ENCODE measurements around the gene FHOD1.

Gene FHOD1

DNA sequence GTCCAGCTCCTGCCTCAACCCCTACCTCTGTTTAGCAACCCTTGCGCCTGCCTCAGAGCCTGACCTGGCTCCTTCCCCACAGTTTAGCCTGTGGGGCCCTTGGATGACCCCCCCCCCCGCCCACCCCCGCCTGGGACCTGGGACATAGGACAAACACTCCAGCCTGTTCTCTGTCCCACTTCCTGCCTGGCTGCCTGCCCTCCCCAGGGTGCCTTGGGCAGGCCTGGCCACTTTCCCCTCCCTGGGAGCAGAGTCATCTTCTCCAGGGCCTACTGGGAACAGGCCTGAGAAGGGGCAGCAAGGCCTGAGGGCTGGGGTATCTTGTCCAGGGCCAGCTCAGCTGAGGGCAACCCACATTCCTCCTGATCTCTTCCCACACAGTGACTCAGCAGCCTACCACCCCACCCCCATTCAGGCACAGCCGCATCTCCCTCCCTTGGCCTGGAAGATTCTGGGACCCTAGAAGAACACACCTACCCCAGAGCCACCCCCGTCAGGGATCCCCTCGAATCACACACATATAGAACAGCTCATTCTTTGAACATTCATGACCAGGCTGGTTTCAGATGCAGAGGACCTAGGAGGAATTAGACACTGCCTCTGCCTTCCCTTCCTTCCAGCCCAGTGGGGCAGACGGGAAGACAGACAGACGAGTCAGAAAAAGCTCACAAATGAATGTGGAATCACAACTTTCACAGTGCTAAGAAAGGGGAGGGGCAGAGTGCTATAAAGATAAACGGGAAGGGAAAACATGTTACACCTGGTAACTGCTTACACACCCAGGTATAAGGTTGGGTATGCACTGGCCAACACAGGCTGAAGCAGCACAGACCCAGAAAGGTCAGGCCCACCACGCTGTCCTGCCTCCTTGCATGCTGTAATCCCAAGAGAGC is 6.0 kb downstream of the FHOD1 start:
- TF ChIP-seq, protein P1, sequence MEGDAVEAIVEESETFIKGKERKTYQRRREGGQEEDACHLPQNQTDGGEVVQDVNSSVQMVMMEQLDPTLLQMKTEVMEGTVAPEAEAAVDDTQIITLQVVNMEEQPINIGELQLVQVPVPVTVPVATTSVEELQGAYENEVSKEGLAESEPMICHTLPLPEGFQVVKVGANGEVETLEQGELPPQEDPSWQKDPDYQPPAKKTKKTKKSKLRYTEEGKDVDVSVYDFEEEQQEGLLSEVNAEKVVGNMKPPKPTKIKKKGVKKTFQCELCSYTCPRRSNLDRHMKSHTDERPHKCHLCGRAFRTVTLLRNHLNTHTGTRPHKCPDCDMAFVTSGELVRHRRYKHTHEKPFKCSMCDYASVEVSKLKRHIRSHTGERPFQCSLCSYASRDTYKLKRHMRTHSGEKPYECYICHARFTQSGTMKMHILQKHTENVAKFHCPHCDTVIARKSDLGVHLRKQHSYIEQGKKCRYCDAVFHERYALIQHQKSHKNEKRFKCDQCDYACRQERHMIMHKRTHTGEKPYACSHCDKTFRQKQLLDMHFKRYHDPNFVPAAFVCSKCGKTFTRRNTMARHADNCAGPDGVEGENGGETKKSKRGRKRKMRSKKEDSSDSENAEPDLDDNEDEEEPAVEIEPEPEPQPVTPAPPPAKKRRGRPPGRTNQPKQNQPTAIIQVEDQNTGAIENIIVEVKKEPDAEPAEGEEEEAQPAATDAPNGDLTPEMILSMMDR (IDR thresholded peaks at IDR 0.05; ENCODE audit: low read depth, low read length, missing control alignments): no peak
- DNase-seq (ENCODE audit: low read depth): no peak
- in situ Hi-C loops (cut with HindIII; ENCODE audit: low sequenced_read_pairs): no loop called here
- H3K4me3 ChIP-seq (ENCODE audit: low read depth, low read length): no peak overlapping the region

DNA sequence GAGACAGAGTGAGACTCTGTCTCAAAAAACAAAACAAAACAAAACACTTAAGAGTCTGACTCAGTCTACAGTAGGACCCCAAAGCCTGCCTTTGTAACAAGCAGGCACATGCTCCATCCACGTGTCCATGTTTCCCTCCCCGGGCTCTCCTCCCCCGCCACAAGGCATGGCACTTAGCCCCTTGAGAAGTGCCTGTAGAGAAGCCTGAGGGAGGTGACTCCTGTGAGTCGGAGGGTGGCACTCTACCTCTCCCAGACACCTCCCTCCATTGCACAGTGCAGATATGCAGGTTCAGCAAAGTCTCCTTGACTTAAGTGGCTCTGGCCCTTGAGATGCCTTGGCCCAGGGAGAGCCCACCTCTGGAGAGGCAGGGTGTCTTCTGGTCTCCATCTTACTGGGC is 6.8 kb downstream of the FHOD1 start:
- TF ChIP-seq, protein P1 (IDR thresholded peaks at IDR 0.05; ENCODE audit: low read depth, low read length, missing control alignments): no peak
- no peak for DNase-seq (ENCODE audit: low read depth)
- H3K4me3 ChIP-seq (ENCODE audit: low read depth, low read length): no peak overlapping the region
- in situ Hi-C loops (cut with HindIII; ENCODE audit: low sequenced_read_pairs): no loop called here

DNA sequence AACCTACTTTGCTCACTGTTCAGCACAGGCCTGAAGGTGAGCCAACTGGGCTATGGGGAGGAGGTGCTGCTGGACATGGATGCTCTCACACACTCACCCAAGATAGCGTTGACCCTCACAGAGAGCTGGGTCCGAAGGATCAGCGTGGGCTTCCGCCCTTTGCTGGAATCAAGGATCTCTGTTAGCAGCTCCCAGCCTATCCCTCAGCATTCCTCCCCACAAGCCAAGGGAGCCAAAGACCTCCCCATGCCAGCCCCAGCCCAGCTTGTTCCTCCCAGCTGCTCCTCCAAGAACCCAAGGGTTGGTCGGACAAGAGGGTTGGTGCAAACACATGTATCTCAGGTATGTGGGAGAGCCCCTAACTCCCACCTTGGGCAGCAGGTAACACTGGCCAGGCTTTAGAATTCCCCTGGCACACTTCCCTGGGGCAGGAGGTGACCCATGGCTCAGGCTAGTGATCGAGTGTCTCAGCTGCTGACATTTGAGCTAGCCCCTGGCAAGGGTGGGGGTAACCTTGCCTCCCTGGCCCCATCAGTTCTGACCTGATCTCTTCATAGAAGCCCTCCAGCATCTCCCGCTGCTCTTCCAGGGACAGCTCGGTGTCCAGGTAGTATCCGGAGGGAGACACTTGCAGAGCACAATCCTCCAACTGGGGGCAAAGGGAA is 8.3 kb downstream of the FHOD1 start:
- TF ChIP-seq, protein P1 (IDR thresholded peaks at IDR 0.05; ENCODE audit: low read depth, low read length, missing control alignments): no peak
- in situ Hi-C loops (cut with HindIII; ENCODE audit: low sequenced_read_pairs): no loop called here
- H3K4me3 ChIP-seq (ENCODE audit: low read depth, low read length): no peak overlapping the region
- DNase-seq (ENCODE audit: low read depth): no peak

DNA sequence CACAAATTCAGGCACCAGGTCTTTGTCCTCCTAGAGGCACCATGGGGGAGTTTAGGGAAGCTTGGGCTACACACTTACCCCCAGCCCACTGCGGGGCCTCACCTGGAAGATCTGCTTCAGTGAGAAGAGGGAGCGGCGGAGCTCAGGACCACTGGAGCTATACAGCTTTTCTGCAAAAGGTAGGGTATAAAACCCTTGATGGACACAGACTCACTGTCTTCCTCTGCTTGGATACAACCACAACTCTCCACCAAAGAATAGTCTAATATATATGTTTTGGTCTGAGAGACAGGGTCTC is 9.1 kb downstream of the FHOD1 start:
- no peak overlapping the region for H3K4me3 ChIP-seq (ENCODE audit: low read depth, low read length)
- in situ Hi-C loops (cut with HindIII; ENCODE audit: low sequenced_read_pairs): no loop called here
- no peak for DNase-seq (ENCODE audit: low read depth)
- TF ChIP-seq, protein P1 (IDR thresholded peaks at IDR 0.05; ENCODE audit: low read depth, low read length, missing control alignments): no peak

- TF ChIP-seq, protein P1 (IDR thresholded peaks at IDR 0.05; ENCODE audit: low read depth, low read length, missing control alignments): no peak
- in situ Hi-C loops (cut with HindIII; ENCODE audit: low sequenced_read_pairs): no loop called here
- no peak overlapping the region for H3K4me3 ChIP-seq (ENCODE audit: low read depth, low read length)
- DNase-seq (ENCODE audit: low read depth): no peak
These were observed 9.6 kb downstream of the FHOD1 start for GRCh38 chr16:67237396-67238277.
